ENCODE measurements around the gene ARVCF.

The ARVCF gene

GRCh38 chr22:20004464-20004863 lies 12.2 kb downstream of the ARVCF start:
- TF ChIP-seq JUND (IDR thresholded peaks at IDR 0.05; ENCODE audit: low read depth) = no peak
- in situ Hi-C loops (cut with HindIII; ENCODE audit: low pct_unique_long_range_greater_than_20kb, low sequenced_read_pairs) = no loop called here
- no peak for DNase-seq (ENCODE audit: low read depth in 1 of 2, low spot score in 1 of 2)

GRCh38 chr22:20003304-20003703 lies 13.3 kb downstream of the ARVCF start:
- in situ Hi-C loops (cut with HindIII; ENCODE audit: low pct_unique_long_range_greater_than_20kb, low sequenced_read_pairs) = no loop called here
- TF ChIP-seq JUND (IDR thresholded peaks at IDR 0.05; ENCODE audit: low read depth) = no peak
- no peak for DNase-seq (ENCODE audit: low read depth in 1 of 2, low spot score in 1 of 2)

GRCh38 chr22:20002636-20003035 lies 14.0 kb downstream of the ARVCF start:
- no peak for TF ChIP-seq JUND (IDR thresholded peaks at IDR 0.05; ENCODE audit: low read depth)
- no peak for DNase-seq (ENCODE audit: low read depth in 1 of 2, low spot score in 1 of 2)
- in situ Hi-C loops (cut with HindIII; ENCODE audit: low pct_unique_long_range_greater_than_20kb, low sequenced_read_pairs) = no loop called here

- no peak for TF ChIP-seq JUND (IDR thresholded peaks at IDR 0.05; ENCODE audit: low read depth)
- no peak for DNase-seq (ENCODE audit: low read depth in 1 of 2, low spot score in 1 of 2)
- in situ Hi-C loops (cut with HindIII; ENCODE audit: low pct_unique_long_range_greater_than_20kb, low sequenced_read_pairs) = no loop called here
These were observed 14.5 kb downstream of the ARVCF start for GRCh38 chr22:20002128-20002527.

GRCh38 chr22:20001082-20001638 lies 15.5 kb downstream of the ARVCF start:
- no peak for TF ChIP-seq JUND (IDR thresholded peaks at IDR 0.05; ENCODE audit: low read depth)
- no peak for DNase-seq (ENCODE audit: low read depth in 1 of 2, low spot score in 1 of 2)
- in situ Hi-C loops (cut with HindIII; ENCODE audit: low pct_unique_long_range_greater_than_20kb, low sequenced_read_pairs) = no loop called here

GRCh38 chr22:20000246-20001081 lies 16.2 kb downstream of the ARVCF start:
- TF ChIP-seq JUND (IDR thresholded peaks at IDR 0.05; ENCODE audit: low read depth) = no peak
- in situ Hi-C loops (cut with HindIII; ENCODE audit: low pct_unique_long_range_greater_than_20kb, low sequenced_read_pairs) = no loop called here
- no peak for DNase-seq (ENCODE audit: low read depth in 1 of 2, low spot score in 1 of 2)

GRCh38 chr22:19998991-19999820 lies 17.4 kb downstream of the ARVCF start:
- TF ChIP-seq JUND (IDR thresholded peaks at IDR 0.05; ENCODE audit: low read depth) = no peak
- no peak for DNase-seq (ENCODE audit: low read depth in 1 of 2, low spot score in 1 of 2)

GRCh38 chr22:19998232-19998951 lies 18.2 kb downstream of the ARVCF start:
- in situ Hi-C loops (cut with HindIII; ENCODE audit: low pct_unique_long_range_greater_than_20kb, low sequenced_read_pairs) = no loop called here
- TF ChIP-seq JUND (IDR thresholded peaks at IDR 0.05; ENCODE audit: low read depth) = no peak
- DNase-seq (ENCODE audit: low read depth in 1 of 2, low spot score in 1 of 2) = no peak

More at GRCh38 chr22:19998991-19999820, 17.4 kb downstream of the ARVCF start:
- in situ Hi-C loops (cut with HindIII; ENCODE audit: low pct_unique_long_range_greater_than_20kb, low sequenced_read_pairs) = no loop called here

- in situ Hi-C loops (cut with HindIII; ENCODE audit: low pct_unique_long_range_greater_than_20kb, low sequenced_read_pairs) = no loop called here
- no peak for TF ChIP-seq JUND (IDR thresholded peaks at IDR 0.05; ENCODE audit: low read depth)
These were observed 18.9 kb downstream of the ARVCF start for GRCh38 chr22:19997561-19998231.

GRCh38 chr22:19996694-19997384 lies 19.8 kb downstream of the ARVCF start:
- no peak for TF ChIP-seq JUND (IDR thresholded peaks at IDR 0.05; ENCODE audit: low read depth)
- in situ Hi-C loops (cut with HindIII; ENCODE audit: low pct_unique_long_range_greater_than_20kb, low sequenced_read_pairs) = no loop called here
- no peak for DNase-seq (ENCODE audit: low read depth in 1 of 2, low spot score in 1 of 2)

More at GRCh38 chr22:19997561-19998231, 18.9 kb downstream of the ARVCF start:
- DNase-seq (ENCODE audit: low read depth in 1 of 2, low spot score in 1 of 2) = no peak

- no peak for TF ChIP-seq JUND (IDR thresholded peaks at IDR 0.05; ENCODE audit: low read depth)
- DNase-seq (ENCODE audit: low read depth in 1 of 2, low spot score in 1 of 2) = no peak
- in situ Hi-C loops (cut with HindIII; ENCODE audit: low pct_unique_long_range_greater_than_20kb, low sequenced_read_pairs) = no loop called here
These were observed 20.8 kb downstream of the ARVCF start for GRCh38 chr22:19995611-19996339.
